Activated CD8-positive, alpha-beta memory T cell treated with anti-CD3 and anti-CD28 coated beads for 48 hours (primary cell): Measurements from ENCODE around the gene DSCAML1.
"Not testable (repeated sequence)": the region's sequence is repeated elsewhere in the genome, so short reads cannot be mapped to it uniquely, and the experiment has no call there.

Experiments used
- DNase-seq, 3 experiments: peaks; one replicate each; pipeline ENCODE4 v3.0.0-alpha.2; 2020; ENCODE audit warnings: low read depth in 2 of 3, low spot score in 2 of 3

DSCAML1 gene

DNA sequence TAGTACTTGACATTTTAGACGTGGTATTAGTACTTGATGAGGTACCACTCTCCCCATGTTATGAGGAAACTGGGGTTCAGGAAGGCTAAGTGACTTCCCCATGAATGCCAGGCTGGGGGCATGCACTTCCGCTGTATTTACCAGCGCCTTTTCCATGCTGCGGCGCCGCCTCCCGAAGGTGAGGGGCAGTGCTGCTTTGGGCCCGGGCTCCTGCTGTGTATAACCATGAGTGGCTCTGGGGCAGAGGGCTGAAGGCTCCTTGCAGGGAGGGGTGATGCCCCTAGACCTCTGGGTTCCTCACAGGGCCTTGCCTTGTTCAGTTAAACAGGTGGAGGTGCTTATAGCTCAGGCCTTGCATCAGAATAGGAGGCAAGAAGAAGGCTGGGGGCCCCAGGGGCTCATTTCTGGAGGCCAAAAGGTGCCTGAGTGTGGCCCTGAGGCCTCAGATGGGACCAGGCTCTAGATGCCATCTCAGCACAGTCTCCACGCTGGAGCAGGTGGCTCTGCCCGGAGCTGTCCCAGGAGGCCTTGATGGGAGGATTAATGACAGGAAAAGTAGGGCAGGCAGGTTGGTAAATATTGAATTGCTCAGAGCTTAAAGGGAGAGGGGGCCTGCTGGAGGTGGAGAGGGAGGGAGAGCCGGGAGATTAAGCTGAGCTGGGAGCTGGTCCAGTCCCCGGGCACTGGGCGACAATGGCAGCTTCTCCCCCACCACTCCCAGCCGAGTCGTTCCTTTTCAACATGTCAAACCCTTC, 339.8 kb downstream of the DSCAML1 start:
- DNase-seq = no peak

DNA sequence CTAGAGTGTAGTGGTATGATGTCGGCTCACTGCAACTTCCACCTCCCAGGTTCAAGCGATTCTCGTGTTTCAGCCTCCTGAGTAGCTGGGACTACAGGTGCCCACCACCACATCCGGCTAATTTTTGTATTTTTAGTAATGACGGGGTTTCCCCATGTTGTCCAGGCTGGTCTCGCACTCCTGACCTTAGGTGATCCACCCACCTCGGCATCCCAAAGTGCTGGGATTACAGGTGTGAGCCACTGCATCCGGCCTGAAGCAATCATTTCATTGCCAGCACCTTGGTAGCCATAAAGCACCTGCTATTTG, 340.3 kb downstream of the DSCAML1 start:
- not testable (repeated sequence) for DNase-seq

DNA sequence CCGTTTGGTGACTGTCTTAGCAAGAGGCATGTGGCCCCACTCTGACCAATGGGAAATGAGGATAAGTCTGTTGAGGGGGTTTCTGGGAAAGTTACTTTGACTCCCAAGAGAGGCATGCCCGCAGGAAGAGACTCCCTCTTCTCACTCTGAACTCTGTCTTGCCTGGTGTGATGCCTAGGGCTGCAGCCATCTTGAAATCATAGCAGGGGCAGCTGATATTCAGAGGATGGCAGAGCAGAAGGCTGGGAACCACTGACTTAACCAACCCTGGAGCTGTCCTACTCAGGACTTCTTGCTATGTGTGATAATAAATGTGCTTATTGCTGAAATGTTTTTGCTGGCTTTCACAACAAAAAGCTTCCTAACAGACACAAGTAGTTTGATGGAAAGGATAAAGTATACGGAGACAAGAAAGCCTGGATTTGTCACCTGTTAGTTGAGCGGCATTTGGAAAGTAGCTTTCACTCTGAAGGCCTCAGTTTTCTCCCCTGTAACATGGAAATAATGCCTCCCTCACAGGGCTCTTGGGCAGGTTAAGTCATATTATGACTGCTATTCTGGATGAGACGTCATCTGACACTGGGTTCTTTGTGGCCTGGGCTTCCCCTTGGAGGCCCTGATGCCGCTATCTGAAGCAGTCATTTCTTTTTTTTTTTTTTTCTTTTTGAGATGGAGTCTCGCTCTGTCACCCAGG, 340.8 kb downstream of the DSCAML1 start:
- peak in 1 of 3 experiments; percentile 12 for DNase-seq

DNA sequence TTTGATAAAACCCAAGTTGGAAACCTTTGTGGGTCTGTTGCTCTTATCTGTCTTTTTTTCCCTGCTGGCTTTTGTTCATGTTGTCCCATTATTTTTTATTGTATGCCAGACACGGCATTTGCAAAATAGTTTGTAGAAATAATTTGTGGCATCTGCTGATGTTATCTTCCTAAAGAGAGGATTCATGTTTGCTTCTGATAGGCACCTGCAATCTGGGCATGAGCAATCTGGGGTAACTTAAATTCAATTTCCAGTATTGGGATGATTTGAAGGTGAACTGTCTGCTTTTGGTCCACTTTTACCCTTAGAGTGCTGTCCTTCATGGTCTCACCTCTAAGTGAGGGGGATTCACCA, 342.5 kb downstream of the DSCAML1 start:
- DNase-seq = no peak

DNA sequence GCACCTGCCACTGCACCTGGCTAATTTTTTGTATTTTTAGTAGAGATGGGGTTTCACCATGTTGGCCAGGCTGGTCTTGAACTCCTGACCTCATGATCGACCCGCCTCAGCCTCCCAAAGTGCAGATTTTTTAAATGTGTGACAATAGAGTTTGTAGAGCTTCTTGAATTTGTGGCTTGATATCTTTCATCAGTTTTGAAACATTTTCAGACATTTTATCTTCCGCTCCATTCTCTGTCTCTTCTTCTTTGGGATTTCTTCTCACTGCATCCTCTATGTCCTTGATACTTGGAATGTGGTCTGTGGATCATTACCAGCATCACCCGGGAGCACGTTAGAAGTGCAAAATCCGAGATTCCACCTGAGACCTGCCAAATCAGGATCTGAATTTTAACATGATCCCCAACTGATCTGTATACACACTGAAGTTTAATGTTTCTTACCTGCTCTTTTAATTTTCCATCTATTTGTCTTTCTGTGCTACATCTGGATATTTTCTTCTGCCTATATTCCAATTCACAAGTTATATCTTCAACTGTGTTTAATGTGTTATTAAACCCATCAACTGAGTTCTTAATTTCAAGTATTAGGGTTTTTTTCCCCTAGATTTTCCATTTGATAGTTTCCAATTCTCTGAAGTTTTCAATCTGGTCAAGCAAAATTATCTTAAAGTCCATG, 343.0 kb downstream of the DSCAML1 start:
- no peak for DNase-seq

DNA sequence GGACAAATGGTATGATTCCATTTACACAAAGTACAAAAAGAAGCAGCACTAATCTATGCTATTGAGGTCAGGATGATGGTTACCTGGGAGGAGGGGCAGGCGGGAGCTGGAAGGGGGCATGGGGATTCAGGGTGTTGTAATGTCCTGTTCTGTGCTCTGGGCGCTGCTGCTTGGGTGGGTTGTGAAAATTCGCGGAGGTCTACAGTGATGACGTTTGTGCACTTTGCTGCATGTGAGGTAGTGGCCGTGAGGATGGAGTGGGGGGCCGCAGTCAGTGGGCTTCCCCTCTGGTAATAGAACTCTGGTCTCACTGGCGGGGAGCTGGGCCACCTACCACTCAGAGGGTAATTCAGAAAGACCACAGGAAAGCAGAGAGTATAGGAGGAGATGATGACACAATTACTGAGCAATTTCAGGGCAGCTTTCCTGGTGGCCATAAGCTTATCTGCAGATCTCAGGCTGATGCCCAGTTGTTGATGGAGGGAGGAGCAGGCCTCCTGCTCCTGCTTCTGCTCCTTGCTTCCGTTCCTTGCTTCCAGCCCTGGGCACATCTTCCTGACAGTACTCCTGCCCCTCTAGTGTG, 347.8 kb downstream of the DSCAML1 start:
- DNase-seq = no peak

DNA sequence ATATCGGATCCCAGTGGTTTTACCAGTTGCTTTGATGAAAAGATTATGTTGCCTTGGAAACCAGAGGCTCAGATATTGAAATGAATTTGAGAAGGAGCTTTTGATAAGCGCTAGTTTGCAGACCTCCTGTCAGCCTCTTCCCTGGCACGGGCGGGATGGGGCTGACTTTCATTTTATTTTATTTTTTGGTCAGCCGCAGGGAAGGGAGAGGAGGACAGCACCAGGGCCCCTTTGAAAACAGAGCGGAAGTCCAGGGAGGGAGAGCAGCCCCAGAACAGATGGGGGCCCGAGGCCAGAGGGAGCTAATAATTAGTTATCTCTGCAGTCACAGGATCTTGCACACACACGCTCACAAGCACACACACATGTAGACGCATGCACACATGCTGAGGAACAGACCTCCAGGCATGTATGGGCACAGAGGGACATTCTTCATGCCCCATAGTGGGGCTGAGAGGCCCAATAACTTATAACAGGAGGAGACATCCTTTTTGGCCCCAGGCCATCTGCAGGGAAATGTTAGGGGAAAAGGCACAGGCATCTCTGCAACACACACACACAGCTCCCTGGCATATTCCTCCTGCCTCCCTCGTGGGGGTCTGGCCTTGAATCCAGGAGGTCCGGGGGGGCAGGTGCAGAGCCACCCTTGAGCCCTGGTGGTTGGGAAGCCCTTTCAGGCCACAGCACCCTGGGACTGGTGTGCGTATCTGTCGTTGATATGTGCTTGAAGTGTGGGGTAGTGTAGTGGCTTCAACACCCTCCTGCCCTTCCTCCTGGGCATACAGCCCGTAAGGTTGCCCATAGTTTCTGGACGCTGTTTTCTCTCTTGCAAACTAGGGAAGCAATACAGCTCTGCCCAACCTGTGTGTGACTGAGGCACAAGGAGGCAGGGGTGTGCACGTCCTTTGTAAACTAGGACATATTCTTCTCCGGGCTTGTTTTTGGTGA, 352.0 kb downstream of the DSCAML1 start:
- no peak for DNase-seq

DNA sequence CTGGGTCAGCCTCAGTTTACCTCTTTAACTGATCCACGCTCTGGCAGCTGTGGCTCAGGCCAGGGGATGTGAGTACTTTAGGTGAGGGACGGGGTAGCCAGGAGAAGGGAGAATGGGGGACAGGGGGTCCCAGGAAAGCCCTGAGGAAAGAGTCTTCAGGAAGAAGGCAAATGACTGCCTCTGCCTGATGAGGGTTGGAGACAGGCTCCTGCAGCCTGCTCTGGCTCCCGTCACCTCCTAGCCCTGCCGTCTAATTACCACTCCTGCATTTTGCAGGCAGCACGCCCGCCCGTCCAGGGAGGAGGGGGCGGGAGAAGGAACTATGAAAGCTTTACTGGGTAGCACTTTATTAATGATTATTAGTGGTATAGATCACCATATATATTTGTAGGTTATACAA, 352.8 kb downstream of the DSCAML1 start:
- no peak for DNase-seq

DNA sequence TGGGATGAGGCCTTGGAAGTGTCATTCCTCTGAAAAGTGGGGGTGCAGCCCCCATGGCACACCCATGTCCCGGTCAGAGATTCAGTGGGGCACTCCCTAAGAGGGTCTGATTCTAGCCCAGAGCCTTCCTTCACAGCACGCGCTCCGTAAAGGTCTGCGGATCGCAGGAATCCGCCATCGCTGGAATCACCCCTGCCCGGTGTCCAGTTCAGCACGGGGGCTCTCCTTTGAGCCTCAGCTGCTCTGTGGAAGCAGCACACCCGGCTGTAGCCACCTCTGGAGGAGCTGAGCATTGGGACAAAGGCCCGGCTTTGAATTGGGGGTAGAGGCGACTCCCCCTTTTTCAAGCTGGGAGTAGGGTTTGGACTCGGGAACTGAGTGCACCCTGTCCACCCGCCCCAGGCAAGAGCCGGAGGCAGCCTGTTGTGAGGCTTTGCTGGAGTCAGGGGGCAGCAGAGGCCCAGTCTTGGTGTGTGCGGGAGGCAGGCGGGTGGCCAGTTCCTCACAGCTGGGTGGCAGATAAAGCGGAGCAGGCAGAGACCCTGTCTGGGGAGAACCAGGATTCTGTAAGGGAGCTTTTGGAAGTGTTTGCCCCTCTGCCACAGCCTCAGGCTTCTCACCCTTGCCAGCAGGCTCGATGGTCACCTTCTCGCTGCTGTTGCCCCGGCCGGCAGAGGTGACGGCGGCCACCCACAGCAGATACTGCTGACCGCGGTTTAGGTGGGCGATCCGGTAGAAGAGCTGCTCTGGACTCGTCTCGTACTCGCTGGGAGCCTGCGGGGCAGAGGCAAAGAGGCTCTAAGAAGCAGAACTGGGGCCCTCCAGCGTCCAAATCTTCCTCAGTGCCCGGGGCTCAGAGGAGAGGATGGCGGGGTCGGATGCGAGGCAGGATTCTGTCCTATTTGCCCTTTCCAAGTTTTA, 353.5 kb downstream of the DSCAML1 start:
- DNase-seq = no peak

DNA sequence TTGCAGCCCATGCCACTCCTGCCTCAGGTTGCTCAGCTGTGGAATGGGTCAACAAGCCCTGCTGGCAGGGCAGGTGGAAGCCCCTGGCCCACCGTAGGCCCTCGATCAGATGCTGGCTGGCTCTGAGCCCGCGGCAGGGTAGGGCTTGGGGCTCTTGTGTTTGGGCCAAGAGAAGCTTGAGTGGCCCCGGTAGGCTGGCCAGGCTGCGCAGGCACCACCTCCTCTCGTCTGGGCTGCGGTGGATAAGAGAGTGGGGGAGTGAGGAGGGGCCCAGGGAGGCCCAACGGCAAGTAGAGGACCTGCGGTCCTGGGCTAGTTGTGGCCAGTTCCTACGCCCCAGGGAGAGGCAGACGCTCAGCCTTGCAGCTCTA, 354.2 kb downstream of the DSCAML1 start:
- no peak for DNase-seq

DNA sequence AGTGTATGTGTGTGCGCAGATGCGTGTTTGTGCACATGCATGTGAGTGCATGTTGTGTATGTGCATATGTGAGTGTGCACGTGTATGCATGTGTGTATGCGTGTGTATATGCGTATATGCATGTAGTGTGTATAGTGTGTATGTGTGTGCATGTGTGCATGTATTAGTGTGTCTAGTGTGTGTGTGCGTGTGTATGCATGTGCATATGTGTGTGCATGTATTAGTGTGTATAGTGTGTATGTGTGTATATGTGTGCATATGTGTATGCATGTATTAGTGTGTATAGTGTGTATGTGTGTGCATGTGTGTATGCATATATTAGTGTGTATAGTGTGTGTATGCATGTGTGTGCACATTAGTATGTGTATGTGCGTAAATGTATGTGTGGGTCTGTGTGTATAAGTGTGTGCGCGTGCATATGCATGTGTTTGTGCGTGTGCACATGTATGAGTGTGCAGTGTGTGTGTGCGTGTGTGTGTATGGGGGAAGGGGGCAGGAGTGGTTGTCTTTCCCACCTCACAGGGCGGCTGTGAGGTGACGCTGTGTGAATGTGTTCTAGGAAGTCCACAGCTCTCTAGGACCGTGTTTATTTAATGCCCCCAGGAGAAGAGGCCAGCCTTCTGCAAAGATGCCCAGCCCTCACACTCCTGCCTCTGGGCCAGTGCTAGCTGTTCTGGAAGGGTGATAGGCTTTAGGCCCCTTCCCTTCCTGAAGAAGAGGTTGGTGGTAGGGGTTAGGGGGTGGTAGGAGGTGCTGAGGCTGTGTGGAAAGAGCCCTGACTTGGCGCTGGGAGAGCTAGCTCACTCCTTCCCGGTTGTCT, 354.8 kb downstream of the DSCAML1 start:
- no peak for DNase-seq

DNA sequence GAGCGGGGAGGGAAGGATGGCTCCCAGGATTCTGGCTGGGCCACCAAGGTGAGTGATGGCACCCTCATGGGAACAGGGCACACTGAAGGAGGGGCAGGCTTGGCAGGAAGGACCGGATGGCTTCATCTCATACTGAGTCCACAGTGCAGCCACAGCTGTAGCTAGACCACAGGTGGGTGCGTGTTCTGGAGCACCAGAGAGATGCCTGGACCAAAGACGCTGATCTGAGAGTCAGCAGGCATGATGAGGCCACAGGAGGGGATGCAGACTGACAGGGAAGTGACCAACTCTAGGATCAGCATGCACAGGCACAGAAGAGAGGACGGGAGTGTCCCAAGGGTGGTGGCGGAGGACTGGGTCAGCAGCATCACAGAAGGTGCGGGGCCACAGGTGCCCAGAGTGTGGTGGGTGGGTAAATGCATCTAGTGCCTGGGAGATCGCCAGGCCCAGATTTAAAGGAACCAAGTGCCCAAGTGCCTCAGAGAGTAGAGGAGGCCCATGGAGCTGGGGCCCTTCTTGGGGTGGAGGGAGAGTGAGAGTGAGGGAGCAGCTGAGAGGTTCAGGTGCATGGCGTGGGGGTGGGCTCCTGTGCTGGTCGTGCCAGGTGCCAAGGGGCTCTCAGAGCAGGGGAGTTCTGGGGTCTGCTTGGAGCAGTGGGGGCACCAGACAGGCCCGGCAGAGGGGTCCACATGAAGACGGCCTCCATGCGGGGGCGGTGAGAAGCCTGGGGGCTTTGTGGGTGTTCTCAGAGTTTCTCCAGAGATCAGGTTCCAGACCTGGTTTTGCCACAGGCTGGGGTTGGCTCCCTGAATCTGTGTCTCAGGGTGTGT, 355.7 kb downstream of the DSCAML1 start:
- no peak for DNase-seq

DNA sequence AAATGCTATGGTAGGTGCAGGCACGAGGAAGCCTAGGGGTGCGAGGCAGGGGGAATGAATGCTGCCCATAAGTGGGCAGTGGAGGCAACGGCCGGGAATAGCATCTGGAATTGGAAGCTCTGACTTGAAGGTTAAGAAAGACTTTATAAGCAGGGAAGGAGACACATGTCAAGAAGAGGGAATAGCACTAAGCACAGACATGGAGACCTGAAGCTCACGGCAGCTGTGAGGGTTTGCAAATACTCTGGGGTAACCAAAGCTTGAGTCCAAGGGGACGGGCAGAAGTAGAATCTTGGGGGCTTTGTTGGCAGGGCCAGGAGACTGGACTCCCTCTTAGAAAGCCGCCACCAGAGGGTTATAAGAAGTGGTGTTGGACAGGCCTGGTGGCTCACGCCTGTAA, 356.8 kb downstream of the DSCAML1 start:
- no peak for DNase-seq

DNA sequence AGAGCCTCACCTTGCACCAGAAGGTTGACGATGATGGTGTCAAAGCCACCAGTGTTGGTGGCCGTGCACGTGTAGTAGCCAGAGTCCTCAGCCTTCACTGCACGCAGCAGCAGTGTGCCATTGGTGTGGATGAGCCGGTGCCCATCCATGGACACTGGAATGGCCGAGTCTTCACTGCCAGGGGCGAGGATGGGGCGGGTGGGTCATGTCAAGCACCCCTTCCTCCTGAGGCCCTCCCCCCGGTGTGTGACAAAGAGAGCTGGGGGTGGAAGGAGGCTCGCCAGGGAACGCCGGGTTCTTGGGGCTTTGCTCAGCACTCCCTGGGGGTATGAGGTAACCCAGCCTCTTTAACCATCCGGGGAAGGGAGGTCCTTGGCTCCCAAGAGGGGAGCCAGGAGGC, 357.8 kb downstream of the DSCAML1 start:
- DNase-seq = no peak

DNA sequence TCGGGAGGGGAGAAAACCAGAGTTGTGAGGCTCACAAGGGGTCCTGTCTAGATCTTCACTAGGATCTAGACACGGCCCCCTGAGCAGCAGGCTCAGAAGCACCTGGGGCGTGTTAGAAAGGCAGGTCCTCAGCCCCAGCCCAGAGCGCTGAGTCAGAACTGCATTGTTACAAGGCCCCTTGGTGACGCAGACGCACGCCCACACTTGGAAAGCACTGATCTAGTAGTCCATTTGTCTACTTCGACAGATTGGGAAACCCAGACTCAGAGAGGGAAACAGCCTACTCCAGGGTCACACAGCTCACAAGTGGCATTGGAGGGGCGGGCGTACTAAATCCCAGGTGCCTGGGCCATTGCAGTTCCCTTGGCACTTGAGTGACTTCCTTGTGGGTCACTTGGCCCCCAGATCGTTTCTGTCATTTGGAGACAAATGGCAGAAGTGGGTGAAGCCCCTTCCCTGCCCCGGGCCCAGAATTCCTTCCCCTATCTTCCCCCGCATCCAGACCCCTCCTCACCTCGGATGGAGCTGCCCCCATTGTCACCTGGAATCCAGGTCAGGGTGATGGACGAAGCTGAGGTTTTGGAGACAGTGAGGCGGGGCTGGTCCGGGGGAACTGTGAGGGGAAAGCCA, 358.5 kb downstream of the DSCAML1 start:
- DNase-seq = no peak

DNA sequence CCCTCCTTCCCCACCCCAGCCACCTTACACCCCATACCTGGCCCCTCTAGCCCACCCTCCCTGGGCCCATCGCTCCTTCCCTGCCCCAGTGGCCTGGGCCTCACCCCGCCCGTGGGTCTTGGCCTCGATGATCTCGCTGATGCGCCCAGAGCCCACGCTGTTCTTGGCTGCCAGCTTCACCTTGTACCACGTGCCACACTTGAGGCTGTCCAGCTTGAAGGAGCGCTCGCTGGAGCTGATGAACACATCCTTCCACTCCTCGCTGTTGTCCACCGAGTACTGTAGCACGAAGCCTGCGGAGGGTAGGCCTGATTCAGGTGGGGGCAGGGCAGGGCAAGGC, 359.3 kb downstream of the DSCAML1 start:
- DNase-seq = no peak

DNA sequence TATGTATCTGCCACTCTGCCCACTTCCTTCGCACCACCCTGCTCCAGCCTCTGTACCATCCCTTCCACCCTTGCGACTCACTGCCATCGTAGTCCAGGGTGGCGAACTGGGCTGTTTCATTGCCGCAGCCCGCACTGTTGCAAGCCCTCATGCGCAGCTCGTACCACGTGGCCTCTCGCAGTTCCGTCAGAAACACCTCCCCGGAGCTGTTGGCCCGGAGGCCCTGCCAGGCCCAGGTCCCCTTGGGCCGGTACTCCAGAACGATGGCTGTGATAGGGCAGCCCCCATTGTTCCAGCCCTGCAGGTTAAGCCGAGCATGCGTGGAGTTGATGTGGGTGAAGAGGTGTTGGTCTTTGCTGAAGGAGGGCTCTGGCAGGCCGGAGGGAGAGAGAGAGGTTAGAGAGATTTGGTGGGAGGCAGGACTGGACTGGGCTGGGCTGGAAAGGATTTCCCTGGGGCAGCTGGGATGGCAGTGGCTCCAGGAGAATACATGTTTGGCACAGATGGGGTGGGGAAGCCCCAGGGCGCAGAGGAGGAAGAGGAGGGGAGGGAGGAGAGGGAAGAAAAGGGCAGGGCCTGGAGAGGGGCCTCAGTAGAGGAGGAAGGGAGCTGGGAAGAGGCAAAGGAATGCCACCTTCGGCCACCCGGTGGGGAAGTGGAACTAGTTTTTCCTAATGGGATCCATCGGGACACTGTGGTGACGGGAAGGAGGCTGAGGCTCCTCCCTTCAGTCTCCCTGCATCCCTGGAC, 359.8 kb downstream of the DSCAML1 start:
- no peak for DNase-seq
